ENCODE results near the gene EID2.

DNA sequence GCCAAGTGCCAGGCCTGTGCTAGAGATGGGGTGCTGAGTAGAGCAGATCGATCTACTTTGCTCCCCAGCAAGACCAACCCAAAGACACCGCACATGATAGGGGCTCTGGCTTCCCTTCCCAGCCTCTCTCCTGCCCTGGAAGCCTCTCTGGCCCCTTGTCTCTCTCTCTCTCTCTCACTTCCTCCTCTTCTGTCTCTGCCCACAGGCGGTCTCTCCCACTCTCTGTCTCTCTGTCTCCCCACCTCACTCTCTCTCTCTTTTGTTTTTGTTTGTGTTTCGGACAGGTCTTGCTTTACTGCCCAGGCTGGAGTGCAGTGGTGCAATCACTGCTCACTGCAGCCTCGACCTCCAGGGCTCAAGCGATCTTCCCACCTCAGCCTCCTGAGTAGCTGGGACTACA lies 23.7 kb downstream of the EID2 start:
- TF ChIP-seq, protein P1, sequence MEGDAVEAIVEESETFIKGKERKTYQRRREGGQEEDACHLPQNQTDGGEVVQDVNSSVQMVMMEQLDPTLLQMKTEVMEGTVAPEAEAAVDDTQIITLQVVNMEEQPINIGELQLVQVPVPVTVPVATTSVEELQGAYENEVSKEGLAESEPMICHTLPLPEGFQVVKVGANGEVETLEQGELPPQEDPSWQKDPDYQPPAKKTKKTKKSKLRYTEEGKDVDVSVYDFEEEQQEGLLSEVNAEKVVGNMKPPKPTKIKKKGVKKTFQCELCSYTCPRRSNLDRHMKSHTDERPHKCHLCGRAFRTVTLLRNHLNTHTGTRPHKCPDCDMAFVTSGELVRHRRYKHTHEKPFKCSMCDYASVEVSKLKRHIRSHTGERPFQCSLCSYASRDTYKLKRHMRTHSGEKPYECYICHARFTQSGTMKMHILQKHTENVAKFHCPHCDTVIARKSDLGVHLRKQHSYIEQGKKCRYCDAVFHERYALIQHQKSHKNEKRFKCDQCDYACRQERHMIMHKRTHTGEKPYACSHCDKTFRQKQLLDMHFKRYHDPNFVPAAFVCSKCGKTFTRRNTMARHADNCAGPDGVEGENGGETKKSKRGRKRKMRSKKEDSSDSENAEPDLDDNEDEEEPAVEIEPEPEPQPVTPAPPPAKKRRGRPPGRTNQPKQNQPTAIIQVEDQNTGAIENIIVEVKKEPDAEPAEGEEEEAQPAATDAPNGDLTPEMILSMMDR (conservative IDR thresholded peaks at IDR 0.05), result no peak
- no peak for TF ChIP-seq EZH2 (IDR thresholded peaks at IDR 0.05; ENCODE audit: low read depth)
